AML-193 (cell line): ENCODE data around the gene TBCD.

Experiments
- DNase-seq, 2 experiments: peaks; one replicate each; lab custom pipeline; 2025; lab: John Stamatoyannopoulos, UW

The TBCD gene

DNA sequence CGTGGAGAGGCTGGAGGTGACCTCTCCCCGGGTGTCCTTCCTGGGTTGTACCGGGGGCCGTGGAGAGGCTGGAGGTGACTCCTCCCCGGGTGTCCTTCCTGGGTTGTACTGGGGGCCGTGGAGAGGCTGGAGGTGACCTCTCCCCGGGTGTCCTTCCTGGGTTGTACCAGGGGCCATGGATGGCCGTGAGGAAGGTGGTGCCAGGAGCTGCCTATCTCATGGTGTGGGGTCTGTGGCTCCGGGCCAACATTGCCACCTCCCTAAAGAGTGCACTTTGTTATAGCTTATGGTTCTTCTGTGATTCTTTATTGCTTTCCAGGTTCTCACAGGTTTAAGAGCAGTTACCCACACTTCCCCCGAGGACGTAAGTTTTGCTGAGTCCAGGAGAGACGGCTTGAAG lies 174.2 kb downstream of the TBCD start:
- no peak for DNase-seq

GRCh38 chr17:82926716-82927115 lies 174.9 kb downstream of the TBCD start:
- DNase-seq, result no peak

DNA sequence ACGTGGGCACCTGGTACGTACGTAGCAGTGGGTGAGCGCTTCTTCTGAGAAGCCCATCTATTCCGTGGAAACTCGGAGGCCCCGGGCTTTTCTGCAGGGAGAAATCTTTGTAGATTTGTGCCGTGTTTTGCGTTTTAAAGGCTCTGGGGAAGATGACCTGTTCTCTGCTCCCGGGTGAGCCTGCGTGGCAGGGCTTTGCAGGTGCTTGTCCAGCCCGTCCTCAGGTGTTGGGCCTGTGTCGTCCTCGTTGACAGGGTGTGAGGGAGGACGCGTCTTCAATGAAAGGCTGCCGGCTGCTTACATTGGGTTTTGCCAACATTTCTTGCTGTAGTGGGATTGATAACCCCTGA lies 175.4 kb downstream of the TBCD start:
- DNase-seq, result no peak

DNA sequence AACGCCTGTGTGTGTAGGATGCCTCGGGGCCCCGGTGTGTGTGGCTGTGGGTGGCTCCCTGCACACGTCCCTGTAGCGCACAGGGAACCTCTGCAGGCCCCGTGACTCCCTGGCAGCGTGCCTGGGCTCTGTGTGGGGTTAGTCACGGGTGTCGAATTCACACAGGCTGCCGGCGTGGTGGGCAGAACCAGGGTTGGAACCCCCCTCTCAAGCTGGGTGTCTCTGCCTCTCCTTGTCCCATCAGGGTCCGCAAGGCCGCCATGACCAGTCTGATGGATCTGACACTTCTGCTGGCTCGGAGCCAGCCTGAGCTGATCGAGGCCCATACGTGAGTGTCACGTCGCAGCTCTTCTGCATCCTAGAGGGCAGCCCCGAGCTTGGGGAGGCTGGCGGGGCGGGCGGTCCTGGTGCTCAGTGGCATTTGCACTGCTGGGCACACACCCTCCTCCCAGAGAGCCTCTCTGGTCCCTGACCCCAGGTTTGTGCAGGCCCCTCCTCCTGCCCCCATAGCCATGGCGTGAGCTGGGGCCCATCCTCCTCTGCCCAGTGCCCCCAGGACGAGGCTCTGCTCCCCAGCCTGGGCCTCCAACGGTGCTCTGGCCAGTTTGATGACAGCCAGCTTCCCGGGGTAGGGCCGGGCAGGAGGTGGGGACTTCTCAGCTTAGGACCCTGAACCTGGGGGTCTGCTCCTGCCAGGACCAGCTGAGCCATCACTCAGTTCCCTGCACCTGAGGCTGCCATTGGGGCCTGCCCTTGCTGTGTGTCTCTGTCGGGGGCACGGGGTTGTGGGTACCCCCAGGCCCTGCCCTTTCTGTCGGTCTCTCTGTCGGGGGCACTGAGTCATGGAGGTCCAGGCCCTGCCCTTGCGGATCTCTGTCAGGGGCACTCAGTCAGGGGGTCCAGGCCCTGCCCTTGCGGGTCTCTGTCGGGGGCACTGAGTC lies 176.1 kb downstream of the TBCD start:
- DNase-seq, result no peak

DNA sequence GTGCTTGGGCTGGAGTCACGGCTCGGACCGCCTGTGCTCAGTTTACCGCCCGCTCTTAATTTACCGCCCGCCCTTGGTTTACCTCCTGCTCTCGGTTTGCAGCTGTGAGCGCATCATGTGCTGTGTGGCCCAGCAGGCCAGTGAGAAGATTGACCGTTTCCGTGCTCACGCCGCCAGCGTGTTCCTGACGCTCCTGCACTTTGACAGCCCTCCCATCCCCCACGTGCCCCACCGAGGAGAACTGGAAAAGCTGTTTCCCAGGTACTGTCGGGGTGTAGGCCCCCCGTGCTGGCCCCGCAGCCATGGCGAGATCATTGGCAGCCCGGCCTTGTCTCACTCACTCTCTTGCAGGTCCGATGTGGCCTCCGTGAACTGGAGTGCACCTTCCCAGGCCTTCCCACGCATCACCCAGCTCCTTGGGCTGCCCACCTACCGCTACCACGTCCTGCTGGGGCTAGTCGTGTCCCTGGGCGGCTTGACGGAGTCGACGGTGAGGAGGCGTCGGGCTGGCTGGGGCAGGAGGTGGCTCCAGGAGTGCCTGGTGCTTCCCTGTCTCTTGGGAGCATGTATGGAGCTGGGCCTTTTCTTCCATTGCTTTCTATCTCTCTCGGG lies 177.3 kb downstream of the TBCD start:
- no peak for DNase-seq

- DNase-seq, result no peak
Measured at GRCh38 chr17:82929676-82930042, 177.8 kb downstream of the TBCD start.

DNA sequence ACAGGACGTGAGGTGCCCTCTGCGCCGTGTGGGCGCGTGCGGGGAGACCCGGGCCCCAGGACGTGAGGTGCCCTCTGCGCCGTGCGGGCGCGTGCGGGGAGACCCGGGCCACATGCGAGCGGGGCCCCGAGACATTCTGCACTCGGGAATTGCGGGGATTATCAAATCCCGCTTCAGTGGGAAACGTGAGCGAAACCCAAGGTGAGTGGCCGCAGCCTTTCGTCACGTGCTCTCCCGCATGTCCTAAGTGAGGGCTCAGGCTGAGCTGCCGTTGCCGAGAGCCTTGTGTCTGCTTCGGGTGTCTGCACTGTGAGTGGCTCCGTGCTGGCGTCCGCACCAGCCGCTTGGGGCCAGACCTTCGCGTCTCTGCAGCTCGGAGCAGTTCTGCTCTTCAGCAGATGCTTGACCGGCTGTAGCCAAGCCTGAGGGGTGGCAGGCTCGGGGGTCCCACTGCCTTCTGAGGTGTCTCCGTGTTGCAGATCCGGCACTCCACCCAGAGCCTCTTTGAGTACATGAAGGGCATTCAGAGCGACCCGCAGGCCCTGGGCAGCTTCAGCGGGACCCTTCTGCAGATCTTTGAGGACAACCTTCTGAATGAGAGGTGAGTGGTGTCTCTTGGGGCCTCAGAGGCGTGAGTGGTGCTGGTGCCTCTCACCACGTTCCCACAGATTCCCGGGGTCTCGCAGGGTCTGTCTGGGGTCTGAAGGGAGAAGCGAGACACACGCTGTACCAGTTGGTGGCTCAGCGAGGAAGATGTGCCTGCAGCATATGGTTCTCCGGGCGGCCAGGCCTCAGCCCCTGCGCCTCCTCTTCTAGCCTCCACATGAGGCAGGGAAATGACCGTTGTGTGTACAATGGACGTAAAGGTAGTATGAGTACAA lies 178.4 kb downstream of the TBCD start:
- no peak for DNase-seq

DNA sequence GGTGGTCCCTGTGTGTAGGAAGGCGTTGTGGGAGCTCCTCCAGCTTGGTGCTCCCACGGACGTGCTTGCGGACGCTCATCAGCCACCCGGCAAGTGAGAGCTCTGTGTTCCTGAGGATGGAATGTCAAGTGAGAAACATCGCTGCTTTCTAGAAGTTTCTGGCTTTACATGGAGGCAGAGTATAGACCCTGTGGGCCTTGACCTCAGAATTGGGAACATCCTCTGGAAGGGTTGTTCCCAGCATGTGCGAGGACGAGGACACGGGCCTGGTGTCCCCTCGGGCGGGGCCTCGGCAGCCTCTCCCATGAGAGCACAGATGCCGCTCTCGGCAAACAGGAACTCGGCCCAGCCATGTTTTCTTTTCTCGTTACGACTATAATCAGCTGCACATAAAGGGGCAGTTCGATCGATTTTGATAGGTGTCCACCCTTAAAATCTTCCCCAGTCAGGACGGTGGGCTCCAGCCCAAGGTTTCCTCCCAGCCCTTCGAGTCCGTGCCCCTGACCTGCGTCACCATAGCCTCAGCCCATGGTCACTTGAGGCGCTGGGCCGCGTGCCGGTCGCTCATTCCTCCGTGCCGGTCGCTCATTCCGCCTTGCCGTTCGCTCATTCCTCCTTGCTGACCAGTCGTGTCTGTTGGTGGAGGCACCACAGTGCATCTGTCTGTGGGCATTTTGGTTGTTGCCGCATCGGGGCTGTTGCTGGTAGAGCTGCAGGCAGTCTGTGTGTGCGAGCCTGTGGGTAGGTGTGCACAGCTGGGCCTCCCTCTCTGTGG lies 179.2 kb downstream of the TBCD start:
- no peak for DNase-seq

DNA sequence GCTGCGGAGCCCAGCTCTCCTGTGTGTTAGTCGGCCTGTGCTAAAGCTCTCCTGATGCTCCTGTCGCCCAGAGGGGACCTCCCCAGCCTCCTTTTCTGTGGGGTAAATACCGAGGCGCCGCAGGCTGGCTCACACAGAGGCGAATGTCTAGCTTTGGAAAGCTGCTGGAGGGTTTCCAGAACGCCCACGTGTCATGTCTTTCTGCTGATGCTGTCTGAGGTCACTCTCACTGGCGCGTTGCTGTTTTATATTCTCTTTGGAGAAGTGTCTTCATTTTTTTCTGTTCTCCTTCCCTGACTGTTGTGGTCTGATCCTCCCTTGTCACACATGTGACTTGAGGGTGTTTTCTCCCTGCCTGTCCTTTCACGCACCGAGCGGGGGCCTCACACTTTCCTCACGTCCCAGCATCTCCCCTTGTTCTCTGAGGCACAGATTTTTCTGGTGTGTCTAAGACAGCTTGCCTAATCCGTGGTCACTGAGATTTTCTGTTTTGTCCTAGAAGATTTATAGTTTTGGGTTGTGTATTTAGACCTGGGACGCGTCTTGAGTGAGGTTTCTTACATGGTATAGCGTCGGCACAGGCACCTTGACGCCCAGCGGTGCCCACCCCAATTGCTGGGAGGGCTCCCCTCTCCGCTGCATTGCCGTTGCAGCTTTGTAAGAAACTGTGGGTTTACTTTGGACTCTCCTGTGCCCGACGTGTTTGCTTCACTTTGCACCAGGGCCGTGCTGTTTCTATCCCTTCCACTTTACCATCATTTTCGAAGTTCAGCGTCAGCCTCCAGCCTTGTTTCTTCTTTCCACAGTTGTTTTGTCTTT lies 180.0 kb downstream of the TBCD start:
- DNase-seq, result no peak

DNA sequence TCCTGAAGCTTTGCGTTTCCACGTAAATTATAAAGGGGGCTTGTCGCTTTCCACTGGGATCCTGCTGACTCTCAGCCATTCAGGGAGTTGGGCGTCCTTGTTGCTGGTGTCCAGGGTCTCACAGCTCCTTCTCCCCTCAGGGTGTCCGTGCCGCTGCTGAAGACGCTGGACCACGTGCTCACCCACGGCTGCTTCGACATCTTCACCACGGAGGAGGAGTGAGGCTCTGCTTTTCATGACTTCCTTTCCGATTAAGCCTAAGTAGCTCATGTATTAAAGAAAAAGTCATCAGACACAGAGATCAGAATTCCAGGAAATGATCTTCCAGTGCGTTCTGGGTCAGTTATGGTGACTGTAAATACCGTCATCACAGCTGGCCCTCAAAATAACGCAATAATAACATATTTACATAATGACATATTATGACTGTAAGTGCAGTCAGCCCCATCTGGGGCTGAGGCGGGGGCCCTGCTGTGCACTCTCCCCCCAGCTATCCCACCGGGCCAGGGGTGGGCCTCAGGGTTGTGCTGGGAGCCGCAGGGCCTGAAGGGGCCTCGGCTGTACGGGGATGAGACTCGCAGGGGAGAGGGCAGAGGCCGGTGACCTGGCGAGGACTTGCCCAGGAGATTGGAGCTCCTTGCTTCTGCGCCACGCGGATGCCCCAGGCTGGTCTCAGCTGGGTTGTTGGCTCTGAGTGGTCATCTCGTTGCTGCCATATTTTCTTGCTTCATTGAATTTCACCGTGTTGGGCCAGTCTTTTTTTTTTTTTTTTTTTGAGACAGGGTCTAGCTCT lies 180.8 kb downstream of the TBCD start:
- no peak for DNase-seq

- DNase-seq, result no peak
Measured at GRCh38 chr17:82933911-82934310, 182.0 kb downstream of the TBCD start.

GRCh38 chr17:82935966-82936767 lies 184.3 kb downstream of the TBCD start:
- no peak for DNase-seq

- DNase-seq, result no peak
Measured at GRCh38 chr17:82936768-82937171, 184.9 kb downstream of the TBCD start.

GRCh38 chr17:82937411-82938371 lies 185.8 kb downstream of the TBCD start:
- DNase-seq, result no peak

- DNase-seq, result no peak
Measured at GRCh38 chr17:82938486-82938872, 186.6 kb downstream of the TBCD start.

DNA sequence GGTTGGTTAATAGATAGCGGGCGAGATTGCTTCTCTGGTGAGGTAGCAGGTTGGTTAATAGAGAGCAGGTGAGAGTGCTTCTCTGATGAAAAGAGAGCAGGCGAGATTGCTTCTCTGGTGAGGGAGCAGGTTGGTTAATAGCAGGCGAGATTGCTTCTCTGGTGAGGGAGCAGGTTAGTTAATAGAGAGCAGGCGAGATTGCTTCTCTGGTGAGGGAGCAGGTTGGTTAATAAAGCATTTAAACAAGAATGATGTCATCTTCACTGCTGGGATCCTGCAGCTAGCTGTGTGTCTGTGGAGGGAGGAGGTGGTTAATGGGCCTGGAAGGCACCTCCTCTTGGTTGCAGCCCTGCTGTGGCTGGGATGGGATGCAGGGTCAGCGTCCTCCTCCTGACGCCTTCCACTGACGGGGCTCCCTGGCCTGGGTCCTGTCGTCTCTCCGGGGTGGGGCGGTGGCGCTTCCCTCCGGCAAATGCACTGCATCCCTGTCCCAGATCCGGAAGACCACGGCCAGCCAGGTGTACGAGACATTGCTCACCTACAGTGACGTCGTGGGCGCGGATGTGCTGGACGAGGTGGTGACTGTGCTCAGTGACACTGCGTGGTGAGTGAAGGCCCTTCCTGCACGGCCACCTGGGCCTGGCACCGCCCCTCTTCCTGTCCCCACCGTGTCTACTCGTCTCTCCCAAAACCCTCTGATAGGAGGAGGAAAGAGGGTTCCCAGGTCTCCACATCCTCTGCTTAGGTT lies 187.2 kb downstream of the TBCD start:
- no peak for DNase-seq

DNA sequence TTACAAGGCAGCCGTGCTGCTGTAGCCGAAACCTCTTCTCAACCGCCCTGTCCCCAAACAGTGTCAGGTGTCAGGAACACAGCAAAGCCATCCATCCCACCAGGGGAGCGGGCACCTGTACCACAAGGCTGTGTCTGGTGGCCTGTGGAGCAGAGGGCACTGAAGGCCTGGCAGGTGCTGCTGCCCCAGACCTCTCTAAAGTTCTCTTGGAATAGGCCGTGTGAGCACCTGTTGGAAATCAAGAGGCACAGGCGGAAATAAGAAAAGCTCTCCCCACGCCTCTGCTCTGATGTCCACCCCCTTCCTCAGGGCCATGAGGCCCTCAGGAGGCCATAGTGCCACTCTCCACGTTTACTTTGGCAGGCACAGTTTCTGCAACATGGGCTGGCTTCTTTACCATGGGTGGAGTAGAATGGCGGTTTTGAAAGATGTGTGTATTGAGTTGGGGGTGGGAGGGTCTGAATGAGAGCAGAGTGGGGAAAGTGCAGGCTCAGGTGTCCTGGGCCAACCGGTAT lies 187.8 kb downstream of the TBCD start:
- DNase-seq, result no peak
